Ishikawa (cell line): Measurements from ENCODE around the gene SULT4A1.

Experiments
- CREB1 ChIP-seq: IDR thresholded peaks from 2 replicates; pipeline ENCODE4 v1.6.1; 2012; ENCODE audit warnings: low read depth
- EP300 ChIP-seq: IDR thresholded peaks from 2 replicates; pipeline ENCODE4 v1.6.1; 2012; ENCODE audit warnings: borderline replicate concordance
- FOXM1 ChIP-seq: IDR thresholded peaks from 2 replicates; pipeline ENCODE4 v1.6.1; 2012; ENCODE audit warnings: low read depth, borderline replicate concordance
- RAD21 ChIP-seq: IDR thresholded peaks from 2 replicates; pipeline ENCODE4 v1.6.1; 2012; ENCODE audit warnings: low read depth
- USF1 ChIP-seq: IDR thresholded peaks from 2 replicates; pipeline ENCODE4 v1.6.1; 2012

DNA sequence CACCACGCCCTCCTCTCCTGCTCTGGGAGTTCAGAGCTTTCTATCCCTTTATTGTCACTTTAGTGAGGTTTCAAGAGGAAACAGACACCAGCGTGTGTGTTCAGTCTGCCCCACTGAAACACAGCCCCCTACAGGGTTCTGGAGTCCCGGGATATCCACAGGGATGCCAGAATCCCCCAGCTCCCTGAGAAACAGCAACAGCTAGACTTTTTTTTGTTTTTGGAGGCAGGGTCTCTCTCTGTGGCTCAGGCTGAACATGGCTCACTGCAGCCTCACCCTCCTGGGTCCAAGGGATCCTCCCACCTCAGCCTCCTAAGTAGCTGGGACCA, 10.4 kb downstream of the SULT4A1 start:
- TF ChIP-seq CREB1 (no peak), EP300 (no peak), USF1 (no peak), FOXM1 (no peak), RAD21 (no peak)
